ENCODE data around the gene POLR2H.

Gene POLR2H

DNA sequence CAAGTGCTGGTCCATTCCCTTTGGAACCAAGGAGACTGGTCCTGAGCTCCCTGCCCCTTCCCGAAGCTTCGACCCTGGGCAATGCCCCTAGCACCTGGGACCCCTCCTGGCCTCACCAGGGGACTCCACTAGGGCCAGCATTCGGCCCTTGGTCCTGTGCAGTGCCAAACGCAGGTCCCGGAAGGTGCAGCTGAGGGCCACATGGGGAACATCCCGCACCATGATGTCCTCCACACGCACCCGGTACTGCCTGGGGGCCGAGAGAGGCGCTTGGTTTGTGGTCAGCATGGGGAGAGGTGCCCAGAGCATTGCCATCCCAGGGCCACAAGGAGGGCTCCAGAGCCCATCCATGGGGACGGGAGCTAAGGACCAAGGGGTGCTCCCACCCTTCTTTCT is 8.0 kb upstream of the POLR2H start:
- no peak for FAIRE-seq

DNA sequence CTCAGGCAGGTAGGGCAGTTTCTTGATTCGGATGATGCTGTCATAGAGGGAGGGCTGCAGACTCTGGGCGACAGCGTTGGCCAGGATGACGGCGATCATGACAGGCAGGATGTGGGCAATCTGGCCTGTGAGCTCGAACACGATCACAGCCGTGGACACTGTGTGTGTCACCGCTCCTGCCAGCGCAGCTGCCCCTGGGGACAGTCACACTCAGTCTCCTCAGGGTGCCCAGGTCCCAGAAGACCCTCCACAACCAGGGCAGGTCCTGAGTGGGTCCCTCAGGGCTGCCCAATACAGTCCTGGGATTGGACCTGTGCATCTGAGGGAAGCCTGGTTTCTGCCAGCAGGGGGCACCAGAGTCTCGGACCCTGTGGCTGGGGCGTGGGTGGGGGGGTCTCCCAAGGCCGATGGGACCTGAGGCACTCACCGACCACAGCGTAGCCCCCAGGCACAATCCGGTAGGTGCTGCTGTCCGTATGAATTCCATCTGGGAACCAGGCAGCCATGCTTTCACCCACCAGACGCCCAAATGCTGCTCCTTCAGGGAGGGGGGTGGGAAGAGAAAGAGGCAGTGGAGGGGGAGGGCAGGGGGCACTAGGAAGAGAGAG is 7.3 kb upstream of the POLR2H start:
- FAIRE-seq: no peak

DNA sequence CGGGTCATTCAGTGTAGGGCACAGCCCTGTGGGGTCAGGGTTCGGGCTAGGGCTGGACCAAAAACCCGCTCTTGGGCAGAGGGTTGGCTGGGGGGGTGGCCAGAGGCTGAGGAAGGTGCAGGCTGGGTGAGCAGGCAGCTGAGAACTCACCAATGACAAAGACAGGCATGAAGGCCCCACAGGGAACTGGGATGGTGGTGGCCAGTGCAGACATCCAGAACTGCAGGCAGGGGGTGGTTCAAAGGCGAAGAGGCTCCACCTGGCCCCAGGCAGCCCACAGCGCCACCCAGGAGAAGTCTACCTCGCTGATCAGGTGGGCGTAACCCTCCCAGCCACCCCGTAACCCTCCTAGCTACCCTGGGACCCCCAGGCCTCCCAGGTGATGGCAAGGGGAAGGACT is 6.8 kb upstream of the POLR2H start:
- no peak for FAIRE-seq

DNA sequence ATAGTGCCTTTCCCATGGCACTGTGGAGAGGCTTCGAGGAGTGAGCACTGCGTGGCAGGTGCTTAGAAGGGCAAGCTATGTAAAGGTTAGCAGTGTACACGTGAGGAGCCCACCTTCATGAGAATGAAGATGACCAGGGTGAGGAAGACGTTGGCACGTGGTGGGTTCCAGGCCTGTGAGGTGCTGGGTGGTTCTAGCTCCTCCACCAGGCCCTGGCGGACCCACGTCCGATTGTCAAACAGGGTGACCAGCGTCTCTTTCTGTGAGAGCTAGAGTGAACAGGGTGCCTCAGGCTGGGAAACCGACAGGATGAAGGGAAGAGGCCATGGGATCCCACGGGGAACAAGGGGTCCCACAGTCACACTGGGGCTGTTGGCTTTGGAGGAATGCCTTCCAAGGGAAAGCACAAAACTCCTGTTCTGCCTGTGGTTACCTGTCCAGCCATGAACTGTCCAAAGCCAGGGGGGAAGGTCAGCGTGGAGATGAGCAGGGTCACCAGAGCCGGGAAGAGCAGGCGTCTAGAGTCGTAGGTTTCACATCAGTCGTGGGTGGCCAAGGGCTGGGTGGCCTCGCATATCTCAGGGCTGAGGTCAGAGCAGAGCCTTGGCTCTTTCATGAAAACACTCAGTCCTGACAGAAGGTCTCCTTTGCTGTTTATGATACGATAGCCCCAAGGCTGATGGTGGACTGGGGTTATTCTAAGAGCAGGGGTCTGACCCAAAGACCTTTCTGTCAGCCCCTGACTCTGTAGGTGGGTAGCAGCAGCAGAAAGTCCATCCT is 6.1 kb upstream of the POLR2H start:
- no peak for FAIRE-seq

DNA sequence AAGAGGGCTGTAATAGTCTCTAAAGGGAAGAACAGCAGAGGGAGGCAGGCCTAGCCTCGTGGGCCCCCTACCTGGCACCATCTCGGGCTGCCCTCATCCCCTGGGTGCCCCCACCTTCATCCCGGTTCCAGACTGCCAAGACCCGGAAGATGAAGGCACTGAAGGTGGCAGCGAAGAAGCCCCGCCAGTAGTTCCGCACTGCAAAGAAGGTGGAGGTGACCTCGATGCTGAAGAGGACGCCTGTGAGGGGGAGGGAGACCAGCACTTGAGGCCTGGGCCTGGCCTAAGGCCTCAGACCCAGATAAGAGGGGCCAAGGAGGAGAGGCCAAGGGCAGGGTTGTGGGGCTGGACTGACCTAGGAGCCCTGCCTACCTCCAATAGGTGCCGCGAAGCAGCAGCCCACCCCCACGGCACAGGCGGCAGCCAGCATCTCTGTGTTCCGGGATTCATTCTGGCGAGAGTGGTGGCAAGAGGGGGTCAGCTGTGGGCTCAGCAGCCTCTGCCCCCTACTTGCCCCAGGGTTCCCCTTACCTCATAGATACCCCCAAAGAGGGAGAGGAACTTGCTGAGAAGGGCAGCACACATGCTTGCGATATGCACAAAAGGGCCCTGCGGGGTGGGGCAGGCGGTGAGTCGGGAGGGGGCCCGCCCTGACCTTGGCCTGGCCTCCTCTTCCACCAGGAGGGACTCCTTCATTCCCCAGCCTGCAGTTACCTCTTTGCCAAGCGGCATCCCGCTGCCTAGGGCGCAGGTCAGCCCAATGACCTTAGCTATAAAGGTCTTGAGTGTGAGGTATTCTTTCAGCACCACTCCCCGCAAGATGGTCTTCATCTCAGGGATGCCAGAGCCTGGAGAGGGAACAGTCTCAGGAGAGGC is 4.0 kb upstream of the POLR2H start:
- FAIRE-seq: no peak

DNA sequence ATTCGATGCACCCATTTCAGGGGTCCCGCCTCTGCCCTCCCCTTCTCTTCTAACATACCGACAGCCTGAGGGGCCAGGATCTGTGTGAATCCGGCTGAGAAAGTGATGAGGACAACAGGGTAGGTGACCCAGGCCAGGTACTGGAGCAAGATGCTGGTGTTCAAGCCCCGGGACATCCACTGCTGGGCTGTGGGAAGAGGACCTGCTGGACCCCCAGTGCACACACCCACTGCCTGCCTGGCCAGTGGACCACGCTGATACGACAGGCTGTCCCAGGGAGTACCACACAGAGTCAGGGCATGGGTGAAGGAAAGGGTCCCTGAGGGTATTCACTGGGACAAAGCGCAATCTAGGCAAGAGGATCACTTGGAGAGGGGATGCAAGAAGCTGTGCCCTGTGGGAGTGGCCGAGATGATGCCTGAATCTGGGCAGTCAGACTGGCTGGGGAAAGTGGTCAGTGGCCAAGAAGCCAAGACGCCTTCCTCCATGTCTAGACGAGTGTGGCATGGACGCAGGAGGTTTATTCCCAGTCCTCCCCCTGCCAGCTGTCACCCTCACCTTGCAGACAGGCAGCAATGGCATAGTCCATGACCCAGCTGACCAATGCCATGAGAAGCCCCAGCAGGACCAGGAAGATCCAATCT is 3.3 kb upstream of the POLR2H start:
- FAIRE-seq: no peak

DNA sequence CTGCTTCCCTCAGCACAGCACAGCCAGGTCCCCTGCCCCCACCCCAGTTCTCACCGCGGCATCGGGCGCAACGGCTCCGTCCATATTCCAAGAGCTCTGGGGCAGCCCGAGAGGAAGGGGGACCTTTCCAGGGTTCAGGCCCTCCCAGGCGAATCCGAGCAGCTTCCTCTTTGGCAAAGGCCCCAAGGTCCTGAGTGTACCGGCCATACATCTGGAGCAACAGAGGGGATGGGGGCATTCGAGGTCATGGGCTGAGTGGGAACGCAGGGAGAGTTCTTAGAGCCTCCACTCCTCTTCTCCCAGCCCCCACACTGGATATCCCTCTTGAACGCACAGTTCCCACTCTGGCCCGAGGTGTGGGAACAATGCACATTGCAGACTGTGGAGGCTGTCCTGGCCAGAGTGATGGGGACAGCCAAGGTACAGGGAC is 2.6 kb upstream of the POLR2H start:
- FAIRE-seq: no peak

DNA sequence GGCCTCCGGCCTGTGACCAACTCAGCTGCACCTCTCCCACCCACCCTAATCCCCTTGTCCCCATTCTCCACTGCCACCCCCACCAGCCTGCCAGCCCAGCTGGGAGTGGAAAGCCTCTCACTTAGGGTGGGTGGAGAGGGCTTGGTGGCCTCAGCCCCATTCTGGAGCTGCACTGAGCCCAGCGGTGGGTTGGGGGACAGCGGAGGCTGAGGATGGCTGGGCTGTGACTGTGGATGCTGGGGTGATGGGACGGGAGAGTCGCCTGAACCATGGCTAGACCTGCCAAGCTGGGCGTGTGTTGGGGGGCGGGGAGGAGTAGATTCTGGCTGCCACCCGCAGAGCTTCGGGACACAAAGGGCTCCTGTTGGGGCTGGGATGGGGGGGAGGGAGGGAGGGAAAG is 1.9 kb upstream of the POLR2H start:
- FAIRE-seq: no peak

DNA sequence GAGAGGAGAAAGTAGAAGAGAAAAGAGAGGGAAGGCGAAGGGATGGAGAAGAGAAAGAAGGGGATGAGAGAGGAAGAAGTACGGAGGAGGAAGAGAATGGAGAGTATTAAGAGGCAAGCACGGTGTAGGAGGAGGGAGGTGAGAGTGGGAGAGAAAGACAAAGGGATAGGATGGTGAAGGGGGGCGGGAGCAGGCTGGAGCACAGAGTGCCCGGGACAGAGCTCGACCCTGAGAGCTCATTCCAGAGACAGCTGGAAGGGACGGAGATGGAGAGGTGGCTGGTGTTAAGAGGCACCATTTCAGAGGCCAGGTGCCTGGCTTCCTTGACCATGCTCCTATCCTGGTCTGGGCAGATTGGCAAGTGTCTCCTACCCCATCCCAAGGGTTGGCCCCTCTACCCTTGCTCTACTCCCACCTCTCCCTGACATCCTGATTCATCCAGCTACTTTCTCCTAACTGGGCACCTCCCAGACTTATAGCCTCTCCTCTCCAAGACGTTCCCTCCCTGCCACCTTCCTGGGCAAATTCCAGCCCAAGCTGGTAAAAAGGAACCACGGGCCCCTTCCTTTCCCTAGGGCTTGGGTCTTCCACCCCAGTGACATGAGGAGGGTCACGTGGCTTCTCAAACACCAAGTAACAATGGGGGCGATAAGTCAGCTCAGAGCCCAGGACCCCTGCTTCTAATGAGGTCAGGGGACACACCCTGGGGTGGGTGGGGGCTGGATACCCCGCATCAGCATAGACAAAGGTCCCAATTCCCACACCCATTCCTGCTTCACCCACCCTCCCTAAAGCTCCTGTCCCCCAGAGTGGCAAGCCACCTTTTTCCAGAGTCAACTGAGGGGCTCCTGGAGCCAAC is 1.2 kb upstream of the POLR2H start:
- no peak for FAIRE-seq

DNA sequence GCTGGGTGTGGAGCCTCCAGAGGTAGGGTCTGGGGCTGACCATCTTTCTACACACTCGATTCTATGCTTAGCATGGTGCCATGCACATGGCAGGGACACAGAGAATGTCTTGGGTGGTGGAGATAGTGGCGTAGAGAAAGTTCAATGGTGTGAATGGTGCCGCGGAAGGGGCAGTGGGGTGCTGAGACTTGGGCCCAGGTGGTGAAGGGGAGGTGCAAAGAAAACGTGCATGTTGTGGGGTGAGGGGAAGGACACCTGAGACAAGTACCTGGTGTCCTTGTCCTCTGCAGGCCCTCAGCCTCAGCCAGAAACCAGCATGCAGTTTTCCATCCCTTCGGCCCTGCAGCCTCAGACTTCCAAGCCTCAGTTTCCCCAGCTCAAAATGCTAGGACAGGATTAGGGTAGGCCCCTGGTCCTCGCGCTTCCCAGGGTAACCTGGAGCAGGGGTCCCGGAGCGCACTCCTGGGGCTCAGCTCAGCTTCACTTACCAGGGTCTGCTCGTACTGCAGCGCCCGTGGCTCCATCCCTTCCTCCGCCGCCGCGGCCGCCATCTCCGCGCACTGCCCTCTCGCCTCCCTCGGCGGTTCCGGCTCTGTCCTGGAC is 480 bp upstream of the POLR2H start:
- FAIRE-seq: no peak

DNA sequence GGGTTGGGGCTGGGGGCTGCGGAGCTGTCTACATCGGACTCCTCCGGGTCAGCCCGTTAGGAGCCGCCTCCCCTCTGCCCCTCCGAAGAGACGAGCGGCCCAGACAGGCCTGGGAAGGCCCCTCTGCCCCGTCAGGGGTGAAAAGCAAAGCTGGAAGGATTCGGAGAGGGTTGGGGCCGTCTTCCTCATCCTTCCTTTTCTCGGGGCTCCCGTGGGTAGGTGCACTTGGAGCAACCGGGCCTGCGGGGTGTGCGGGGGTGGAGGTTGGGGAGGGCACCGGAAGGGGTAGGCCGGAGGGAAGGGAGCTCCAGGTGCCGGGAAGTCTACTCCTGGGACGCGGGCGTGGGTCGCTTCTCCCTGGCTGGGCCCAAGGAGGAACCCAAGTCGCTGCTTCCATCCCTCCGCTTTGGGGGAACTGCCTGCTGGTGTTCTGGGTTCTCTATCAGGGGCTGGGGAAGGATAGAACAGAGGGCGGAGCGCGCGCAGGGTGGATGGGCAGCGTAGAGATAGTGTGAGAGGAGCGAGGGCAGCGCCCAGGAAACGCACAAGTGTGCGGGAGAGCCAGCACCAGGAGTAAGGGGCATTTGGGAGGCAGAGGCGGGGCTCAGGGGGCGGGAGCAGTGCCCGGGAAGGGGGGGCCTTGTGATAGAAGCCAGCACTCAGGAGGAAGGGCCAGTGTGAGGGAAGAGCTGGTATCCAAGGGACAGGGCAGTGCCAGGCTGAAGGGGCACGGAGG is 590 bp downstream of the POLR2H start:
- no peak for FAIRE-seq

DNA sequence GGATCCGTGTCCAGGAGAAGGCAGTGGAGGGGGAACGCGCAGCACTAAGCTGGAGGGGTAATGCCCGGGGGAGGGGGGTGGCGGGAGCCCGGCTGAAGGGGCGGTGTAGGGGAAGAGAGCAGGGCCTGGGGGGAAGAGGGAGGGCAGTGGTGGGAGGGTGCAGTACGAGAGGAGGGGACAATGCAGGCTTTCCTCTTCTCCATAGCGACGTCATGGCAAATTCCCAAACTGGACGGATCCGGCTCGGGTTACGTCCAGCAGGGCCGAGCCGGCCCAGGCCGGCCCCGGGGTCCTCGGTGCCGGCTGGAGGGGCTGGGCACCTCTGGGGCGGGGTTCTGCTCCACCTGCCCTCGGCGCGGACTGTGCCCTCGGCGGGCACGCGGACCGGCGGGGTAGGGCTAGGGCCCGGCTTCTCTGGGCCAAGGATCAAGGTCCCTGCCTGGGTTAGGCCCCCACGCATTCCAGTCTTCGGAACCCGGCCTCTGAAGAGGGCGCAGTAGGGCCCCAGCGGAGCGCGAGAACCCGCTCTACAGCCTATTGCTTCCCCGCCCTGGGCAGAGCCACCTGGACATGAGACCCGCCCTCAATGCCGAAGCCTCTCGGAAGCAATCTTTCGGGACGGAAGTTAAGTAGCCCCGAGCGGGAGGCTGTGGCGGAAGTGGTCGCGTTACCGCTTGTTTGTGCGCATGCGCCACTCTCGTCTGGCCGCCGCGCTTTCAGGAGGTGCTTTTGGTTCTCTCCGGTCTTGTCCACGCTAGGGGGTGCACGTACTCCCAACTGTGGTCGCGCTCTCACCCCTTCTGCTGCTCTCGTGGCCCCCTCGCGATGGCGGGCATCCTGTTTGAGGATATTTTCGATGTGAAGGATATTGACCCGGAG is 1.4 kb downstream of the POLR2H start:
- FAIRE-seq: peak; percentile 85

DNA sequence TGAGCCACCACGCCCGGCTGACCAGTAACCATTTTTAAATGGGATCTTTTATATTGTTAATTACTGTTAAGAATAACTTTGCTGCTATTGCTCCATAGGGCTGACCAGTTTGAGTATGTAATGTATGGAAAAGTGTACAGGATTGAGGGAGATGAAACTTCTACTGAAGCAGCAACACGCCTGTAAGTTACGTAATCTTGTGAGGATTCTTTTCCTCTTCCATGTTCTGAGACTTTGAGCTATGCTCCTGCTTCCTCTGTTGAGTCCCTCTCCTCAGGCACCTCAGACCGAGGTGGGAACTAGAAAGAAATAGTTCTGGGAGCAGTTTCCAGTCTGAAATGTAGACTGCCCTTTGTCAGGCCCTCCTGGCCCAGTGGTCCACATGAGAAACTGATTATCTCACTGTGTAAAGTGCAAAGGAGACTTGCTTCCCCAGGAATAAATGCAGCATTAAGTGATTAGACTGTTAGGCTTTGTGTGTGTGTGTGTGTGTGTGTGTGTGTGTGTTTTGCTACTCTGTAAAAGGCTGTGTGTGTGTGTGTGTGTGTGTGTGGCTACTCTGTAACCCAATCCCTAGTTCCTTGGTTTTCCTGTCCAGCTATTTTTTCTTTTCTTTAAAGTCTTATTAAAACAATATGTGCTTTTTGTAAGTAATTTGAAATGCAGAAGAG is 5.2 kb downstream of the POLR2H start:
- no peak for FAIRE-seq

DNA sequence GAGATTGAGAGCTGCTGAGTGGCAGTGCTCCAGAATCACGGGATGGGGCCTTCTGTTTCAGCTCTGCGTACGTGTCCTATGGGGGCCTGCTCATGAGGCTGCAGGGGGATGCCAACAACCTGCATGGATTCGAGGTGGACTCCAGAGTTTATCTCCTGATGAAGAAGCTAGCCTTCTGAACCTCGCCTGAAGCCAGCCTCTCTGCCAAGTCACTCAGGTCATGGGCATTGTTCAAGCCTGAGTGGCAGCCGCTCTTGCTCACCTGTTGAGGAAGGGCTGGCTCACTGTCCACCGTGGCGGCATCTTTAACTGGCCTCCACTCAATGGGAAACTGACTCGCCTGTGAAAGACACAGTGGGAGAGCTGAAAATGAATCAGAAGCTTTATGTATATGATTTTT is 6.6 kb downstream of the POLR2H start:
- FAIRE-seq: no peak

DNA sequence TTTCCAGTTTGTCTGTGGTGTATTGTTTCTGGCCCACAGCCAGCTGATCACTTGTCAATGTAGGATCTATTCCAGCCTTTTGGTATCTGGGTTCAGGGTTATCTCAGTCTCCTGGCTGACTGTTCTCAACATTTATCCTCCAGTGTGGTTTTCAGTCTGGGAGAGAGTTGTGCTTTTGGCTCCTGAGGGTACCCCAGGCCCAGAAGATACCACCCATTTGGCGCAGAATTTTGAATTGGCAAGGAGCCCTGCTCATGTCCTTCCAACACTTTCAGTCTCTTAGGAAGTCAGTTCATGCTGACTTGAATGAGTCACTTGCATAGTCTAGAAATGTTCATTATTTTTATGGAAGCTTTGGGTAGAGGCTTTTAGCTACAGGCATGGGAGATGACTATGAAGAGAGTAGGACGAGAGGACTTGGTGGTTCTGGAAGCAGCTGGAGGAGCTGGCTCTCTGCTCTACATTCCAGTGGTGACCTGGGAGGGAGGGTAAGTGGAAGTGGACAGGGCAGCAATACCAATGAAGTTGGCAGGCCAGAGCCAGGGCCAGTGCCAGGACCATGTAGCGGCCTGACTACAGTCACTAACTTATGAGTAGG is 7.2 kb downstream of the POLR2H start:
- FAIRE-seq: no peak

DNA sequence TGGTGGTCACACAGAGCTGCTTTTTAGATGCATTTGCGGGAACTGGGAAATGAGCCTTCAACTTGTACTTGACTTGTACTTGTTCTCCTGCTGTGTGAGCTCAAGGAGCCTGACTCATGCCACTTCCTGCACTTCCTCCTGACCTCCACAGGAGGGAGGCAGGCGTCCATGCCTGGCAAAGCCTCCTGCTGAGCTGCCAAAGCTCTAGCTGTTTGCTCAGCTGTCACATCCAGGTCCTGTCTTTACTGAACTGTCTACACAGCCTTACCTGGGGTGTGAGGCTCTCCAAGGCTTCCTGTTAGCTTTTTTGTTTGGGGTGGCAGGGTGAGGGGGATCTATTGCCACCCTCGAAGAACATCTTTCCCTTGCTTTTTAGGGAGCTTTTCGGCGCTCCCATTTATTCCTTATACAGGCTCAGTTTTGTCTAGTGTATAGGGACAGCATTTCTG is 10.1 kb downstream of the POLR2H start:
- FAIRE-seq: no peak

DNA sequence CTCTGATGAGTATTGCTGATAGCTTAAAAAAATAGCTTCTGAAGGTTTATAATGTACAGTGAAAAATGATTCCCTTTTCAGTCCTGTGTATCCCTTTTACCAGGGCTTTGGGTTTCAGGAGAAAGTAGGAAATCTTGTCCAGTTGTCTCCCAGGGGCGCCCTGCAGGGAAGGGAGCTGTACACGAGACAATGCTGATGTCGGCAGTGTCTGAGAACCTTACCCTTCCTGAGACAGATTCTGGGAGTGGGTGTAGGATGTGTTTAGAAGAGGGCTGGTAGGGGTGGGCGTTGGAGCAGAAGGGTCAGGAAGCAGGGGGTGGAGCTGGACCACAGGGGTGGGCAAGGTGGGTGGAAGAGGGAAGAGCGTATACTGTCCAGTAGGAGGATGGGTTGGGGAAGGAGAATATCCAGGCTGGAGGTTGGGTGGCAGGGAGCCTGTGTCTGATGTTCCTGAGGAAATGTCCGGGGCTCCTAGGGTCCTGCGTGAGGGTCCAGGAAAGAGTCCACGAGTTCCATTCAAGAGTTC is 10.8 kb downstream of the POLR2H start:
- no peak for FAIRE-seq

DNA sequence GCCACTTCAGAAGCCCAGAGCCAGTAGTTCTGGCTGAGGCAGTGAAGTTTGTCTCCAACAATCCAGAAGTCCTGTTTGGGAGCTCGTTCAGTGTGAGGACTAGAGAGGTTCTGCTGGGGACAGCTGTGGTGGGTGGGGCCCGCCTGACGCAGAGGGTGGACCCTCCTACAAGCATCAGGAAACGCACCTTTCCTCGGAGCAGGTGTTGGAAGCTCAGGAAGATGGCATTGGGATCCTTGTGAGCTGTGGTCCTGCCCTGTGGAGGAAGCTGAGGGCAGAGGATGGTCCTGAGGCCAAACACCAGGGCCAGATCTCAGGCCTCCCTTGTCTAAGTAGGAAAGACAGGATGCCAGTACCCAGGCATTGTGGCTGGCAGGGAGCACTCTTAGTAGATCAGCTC is 11.4 kb downstream of the POLR2H start:
- FAIRE-seq: no peak

DNA sequence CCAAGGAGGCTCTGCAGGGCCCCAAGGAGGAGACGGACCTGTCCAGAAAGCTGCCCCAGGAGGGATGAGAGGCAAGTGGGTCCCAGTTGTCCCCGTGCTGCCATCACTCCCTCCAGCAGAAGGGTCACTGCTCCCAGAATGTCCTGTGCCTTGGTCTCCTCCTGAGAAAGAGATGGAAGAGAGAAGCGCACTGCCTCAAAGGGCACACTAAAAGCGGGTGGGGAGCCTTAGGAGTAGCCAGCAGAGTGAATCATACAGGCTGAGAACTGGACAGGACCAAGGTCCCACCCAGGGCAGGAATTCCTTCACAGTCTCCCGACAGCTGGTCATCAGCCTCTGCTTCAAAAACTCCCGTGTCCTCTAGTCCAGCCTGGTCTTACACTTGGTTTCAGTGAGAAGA is 11.9 kb downstream of the POLR2H start:
- no peak for FAIRE-seq

Data from TTC549 (cell line).